Stomach (tissue), 9 donors: ENCODE measurements around the gene TENM4. TPM values are rescaled to one million over a fixed set of nuclear protein-coding genes. Genes with fewer than 3 reads are reported as not detected.

Experiments
- DNase-seq, 2 donors: peaks; one replicate each; pipeline versions ENCODE4 v3.0.0 to v3.0.0-alpha.2; 2013 to 2019
- H3K27ac ChIP-seq, 5 donors: fragments of 200-600 bp in 4 of 5; sonication (generic) in 4 of 5; one replicate each; pipeline ENCODE4 v1.5.1; 2013 to 2019; ENCODE audit warnings: mild to moderate bottlenecking in 1 of 5, moderate library complexity in 1 of 5
- H3K27me3 ChIP-seq, 3 donors: fragments of 200-600 bp; sonication (generic); one replicate each; pipeline ENCODE4 v1.5.1; 2017 to 2019; ENCODE audit warnings: mixed run types in 1 of 3
- H3K36me3 ChIP-seq, 4 donors: fragments of 200-600 bp; sonication (generic); 1 replicate in 3 of 4; 2 replicates in 1 of 4; pipeline ENCODE4 v1.5.1; 2016 to 2019
- H3K4me1 ChIP-seq, 4 donors: fragments of 200-600 bp; sonication (generic); one replicate each; pipeline ENCODE4 v1.5.1; 2016 to 2019
- H3K4me3 ChIP-seq, 4 donors: fragments of 200-600 bp; sonication (generic) in 3 of 4; one replicate each; pipeline ENCODE4 v1.5.1; 2016 to 2019; ENCODE audit warnings: mild to moderate bottlenecking in 1 of 4
- H3K9me3 ChIP-seq, 4 donors: fragments of 200-600 bp; sonication (generic); one replicate each; pipeline ENCODE4 v1.5.1; 2016 to 2019
- CTCF ChIP-seq, 7 experiments: fragments of 450-650 bp in 4 of 7; fragments of 200-600 bp in 3 of 7; sonication (generic) in 3 of 7; IDR thresholded peaks; one replicate each; pipeline ENCODE4 v1.5.1; 2016 to 2019; ENCODE audit warnings: antibody characterized with exemption in 7 of 7, control low read depth in 2 of 7, mild to moderate bottlenecking in 1 of 7
- EP300 ChIP-seq: sonication (generic); formaldehyde crosslinking; IDR thresholded peaks from one replicate; pipeline ENCODE4 v1.6.1; 2017; ENCODE audit warnings: antibody characterized with exemption
- POLR2A ChIP-seq, 4 donors: fragments of 450-650 bp; IDR thresholded peaks; one replicate each; pipeline ENCODE4 v1.6.1; 2016; ENCODE audit warnings: antibody characterized with exemption in 4 of 4, control low read depth in 2 of 4, mild to moderate bottlenecking in 1 of 4, moderate library complexity in 1 of 4
- POLR2AphosphoS5 ChIP-seq, 3 donors: sonication (generic); formaldehyde crosslinking; IDR thresholded peaks; one replicate each; pipeline ENCODE4 v1.6.1; 2016; ENCODE audit warnings: antibody characterized with exemption in 3 of 3
- WGBS, 5 donors: extraction: QIAGEN DNeasy Blood & Tissue Kit in 3 of 5; methylation state at CpG; one replicate each; pipeline versions ENCODE4 v1.1.5 to v1.1.7; 2013 to 2018; 5-methylcytosine and 5-hydroxymethylcytosine counted together
- intact Hi-C: fragments of 100-400 bp; cut with DNase I; formaldehyde crosslinking; loops from one replicate; pipeline ENCODE4 v1.15.1; 2023; ENCODE audit warnings: low total_unique reads
- polyA plus RNA-seq, 3 donors: library from polyadenylated mRNA; stranded (reverse); fragments of 200-250 nt; gene quantifications; one replicate each; pipeline ENCODE4 v1.2.3, GENCODE V29; 2013
- total RNA-seq, 5 donors: library from RNA; depleted of rRNA; stranded (reverse); fragments of >200 nt; gene quantifications; one replicate each; pipeline versions ENCODE4 v1.1.0 to v1.2.3, GENCODE V29; 2014 to 2016
- donor health status: healthy with polysubstance abuse.
- donor health status: Bipolar disorder and iron deficiency.
- donor health status: healthy.

TENM4 gene
- total and polyA plus RNA-seq, 8 donors: 0.06 to 13.2 (median 0.87) TPM; not detected in 1

- Histone ChIP-seq H3K27me3 (peaks cover 0 to 3% (median 0%) of the 10 kb centered on the region in 3 donors), H3K4me3 (no peak overlapping the region), H3K27ac (no peak overlapping the region), H3K36me3 (no peaks in the 10 kb centered on the region), H3K9me3 (no peaks in the 10 kb centered on the region), H3K4me1 (no peaks in the 10 kb centered on the region)
- intact Hi-C loops: no loop called here
- peak in 1 of 2 donors; percentile 49 for DNase-seq
- TF ChIP-seq CTCF (IDR thresholded peaks at IDR 0.05) (no peak), POLR2A (IDR thresholded peaks at IDR 0.05) (no peak), EP300 (no peak), POLR2AphosphoS5 (IDR thresholded peaks at IDR 0.05) (no peak)
- WGBS, 5 donors: 50 to 57% (median 55%) methylated on average over 3 of the region's 3 CpGs
Observed at GRCh38 chr11:79052544-79052943, 388.3 kb downstream of the TENM4 start.

- 34 to 49% (median 46%) methylated on average over 3 of the region's 3 CpGs for WGBS, 5 donors
Observed at GRCh38 chr11:79050786-79051185, 390.0 kb downstream of the TENM4 start.

GRCh38 chr11:79049741-79050179 is 391.1 kb downstream of the TENM4 start:
- intact Hi-C loops: no loop called here
- no peaks in the 10 kb centered on the region for H3K4me1 ChIP-seq
- no peak for TF ChIP-seq EP300
- TF ChIP-seq CTCF (IDR thresholded peaks at IDR 0.05): no peak
- TF ChIP-seq POLR2A (IDR thresholded peaks at IDR 0.05): no peak

More at GRCh38 chr11:79050786-79051185, 390.0 kb downstream of the TENM4 start:
- H3K27ac ChIP-seq: no peak overlapping the region
- peak in 1 of 2 donors; percentile 41 for DNase-seq
- intact Hi-C loops: no loop called here
- H3K27me3 ChIP-seq: peaks cover 0 to 3% (median 0%) of the 10 kb centered on the region in 3 donors
- H3K36me3 ChIP-seq: no peaks in the 10 kb centered on the region
- no peak overlapping the region for H3K4me3 ChIP-seq
- no peaks in the 10 kb centered on the region for H3K9me3 ChIP-seq
- H3K4me1 ChIP-seq: no peaks in the 10 kb centered on the region
- TF ChIP-seq POLR2AphosphoS5 (IDR thresholded peaks at IDR 0.05): no peak
- no peak for TF ChIP-seq POLR2A (IDR thresholded peaks at IDR 0.05)
- TF ChIP-seq EP300: no peak
- TF ChIP-seq CTCF (IDR thresholded peaks at IDR 0.05): no peak

GRCh38 chr11:79047980-79048379 is 392.9 kb downstream of the TENM4 start:
- Histone ChIP-seq H3K4me3 (no peak overlapping the region), H3K4me1 (no peaks in the 10 kb centered on the region), H3K9me3 (no peaks in the 10 kb centered on the region), H3K27ac (no peak overlapping the region), H3K36me3 (no peaks in the 10 kb centered on the region), H3K27me3 (peaks cover 0 to 3% (median 0%) of the 10 kb centered on the region in 3 donors)
- TF ChIP-seq EP300: no peak
- TF ChIP-seq POLR2AphosphoS5 (IDR thresholded peaks at IDR 0.05): no peak
- no peak for TF ChIP-seq CTCF (IDR thresholded peaks at IDR 0.05)
- TF ChIP-seq POLR2A (IDR thresholded peaks at IDR 0.05): no peak
- intact Hi-C loops: no loop called here
- no peak for DNase-seq
- WGBS, 5 donors: 91 to 100% (median 97%) methylated on average over 1 of the region's 1 CpG

More at GRCh38 chr11:79049741-79050179, 391.1 kb downstream of the TENM4 start:
- H3K27me3 ChIP-seq: peaks cover 0 to 3% (median 0%) of the 10 kb centered on the region in 3 donors
- 78 to 92% (median 85%) methylated on average over 4 of the region's 4 CpGs for WGBS, 5 donors
- no peaks in the 10 kb centered on the region for H3K36me3 ChIP-seq
- H3K4me3 ChIP-seq: no peak overlapping the region
- no peak overlapping the region for H3K27ac ChIP-seq
- no peak for DNase-seq
- no peaks in the 10 kb centered on the region for H3K9me3 ChIP-seq
